Natural killer cell treated with Interleukin-12 subunit alpha and Interleukin-12 subunit beta and Interleukin-15 and Interleukin-18, amount 100 ng/mL, for 72 hours (primary cell): ENCODE data around the gene SCAMP3. TPM values are rescaled to one million over a fixed set of nuclear protein-coding genes. Genes with fewer than 3 reads are reported as not detected.

Experiments
- total RNA-seq, 2 donors: library from RNA; stranded (reverse); gene quantifications; one replicate each; pipeline ENCODE4 v1.2.3, GENCODE V29; 2022

Gene SCAMP3
- total RNA-seq, 2 donors from 2014 or later, result 134 to 169 TPM

Other genes starting within 250 kb of the SCAMP3 start
- under 1 TPM in 1 of 2 donors, not detected in 1; 0.57 TPM for gene DCST2, start 228.6 kb downstream of the SCAMP3 start, total RNA-seq
- gene DCST1, start 228.5 kb downstream of the SCAMP3 start, total RNA-seq, result not detected
- 100 to 1,000 TPM in 1 of 2 donors, 10 to 100 TPM in 1; 42.1 to 107 TPM for gene ADAM15, start 211.0 kb downstream of the SCAMP3 start, total RNA-seq
- 1 to 10 TPM; 1.7 to 4.7 TPM for gene EFNA4, start 198.6 kb downstream of the SCAMP3 start, total RNA-seq
- 1 to 10 TPM in 1 of 2 donors, not detected in 1; 1.2 TPM for gene EFNA3, start 183.5 kb downstream of the SCAMP3 start, total RNA-seq
- gene EFNA1, start 134.5 kb downstream of the SCAMP3 start, total RNA-seq, result not detected
- 10 to 100 TPM; 28.8 to 36.3 TPM for gene SLC50A1, start 126.5 kb downstream of the SCAMP3 start, total RNA-seq
- 10 to 100 TPM; 26.0 to 31.1 TPM for gene DPM3, start 121.8 kb downstream of the SCAMP3 start, total RNA-seq
- gene KRTCAP2, start 89.1 kb downstream of the SCAMP3 start, total RNA-seq, result 100 to 1,000 TPM; 149 to 223 TPM
- 1 to 10 TPM; 3.6 to 9.3 TPM for gene TRIM46, start 88.5 kb downstream of the SCAMP3 start, total RNA-seq
- 1 to 10 TPM; 4.1 to 9.4 TPM for gene THBS3, start 54.5 kb downstream of the SCAMP3 start, total RNA-seq
- gene MTX1, start 53.7 kb downstream of the SCAMP3 start, total RNA-seq, result 10 to 100 TPM; 42.6 to 53.0 TPM
- 10 to 100 TPM; 12.3 to 38.0 TPM for gene ENTREP3, start 6.9 kb downstream of the SCAMP3 start, total RNA-seq
- gene CLK2, start 11.1 kb upstream of the SCAMP3 start, total RNA-seq, result 100 to 1,000 TPM in 1 of 2 donors, 10 to 100 TPM in 1; 77.1 to 117 TPM
- 1 to 10 TPM; 2.0 to 4.7 TPM for gene HCN3, start 15.1 kb upstream of the SCAMP3 start, total RNA-seq
- not detected for gene PKLR, start 39.1 kb upstream of the SCAMP3 start, total RNA-seq
- 100 to 1,000 TPM; 251 to 386 TPM for gene FDPS, start 46.5 kb upstream of the SCAMP3 start, total RNA-seq
- 10 to 100 TPM; 26.2 to 40.1 TPM for gene RUSC1, start 58.5 kb upstream of the SCAMP3 start, total RNA-seq